Kidney (tissue), 14 donors: Measurements from ENCODE around the gene ACOT9. TPM values are rescaled to one million over a fixed set of nuclear protein-coding genes. Genes with fewer than 3 reads are reported as not detected.

Source experiments
- DNase-seq, 5 donors: peaks; one replicate each; pipeline ENCODE4 v3.0.0-alpha.2; 2013 to 2020
- FAIRE-seq: peaks from 2 replicates; lab custom pipeline; 2012; peaks lifted over from hg19 to GRCh38; lab: Jason Lieb, UNC
- H3K27ac ChIP-seq, 2 donors: one replicate each; pipeline ENCODE4 v1.7.0; 2013; ENCODE audit warnings: low read depth in 2 of 2, low read length in 2 of 2, inconsistent platforms in 1 of 2
- H3K27me3 ChIP-seq: one replicate; pipeline ENCODE4 v1.7.1; 2013; ENCODE audit warnings: low read length, inconsistent platforms; ENCODE audit not compliant: control insufficient read depth, insufficient read depth
- H3K36me3 ChIP-seq, 3 donors: one replicate each; pipeline versions ENCODE4 v1.7.0 to v1.7.1; 2013; ENCODE audit warnings: low read length in 3 of 3, control low read depth in 1 of 3, inconsistent platforms in 1 of 3; ENCODE audit not compliant: insufficient read depth in 3 of 3, control insufficient read depth in 2 of 3
- H3K4me1 ChIP-seq, 3 donors: one replicate each; pipeline versions ENCODE4 v1.7.0 to v1.7.1; 2013; ENCODE audit warnings: low read length in 3 of 3, inconsistent platforms in 1 of 3, low read depth in 1 of 3; ENCODE audit not compliant: control insufficient read depth in 2 of 3, insufficient read depth in 2 of 3
- H3K4me3 ChIP-seq, 3 donors: one replicate each; pipeline versions ENCODE4 v1.7.0 to v1.8.1; 2013; ENCODE audit warnings: low read length in 3 of 3, control low read depth in 1 of 3, inconsistent platforms in 1 of 3
- H3K9ac ChIP-seq, 3 donors: one replicate each; pipeline versions ENCODE4 v1.7.0 to v1.7.1; 2013; ENCODE audit warnings: low read length in 3 of 3, control low read depth in 1 of 3, inconsistent platforms in 1 of 3
- H3K9me3 ChIP-seq, 3 donors: one replicate each; pipeline versions ENCODE4 v1.7.0 to v1.7.1; 2013; ENCODE audit warnings: low read length in 3 of 3, control low read depth in 1 of 3, inconsistent platforms in 1 of 3; ENCODE audit not compliant: control insufficient read depth in 2 of 3, insufficient read depth in 1 of 3
- intact Hi-C: fragments of 100-400 bp; cut with DNase I; formaldehyde crosslinking; loops from one replicate; pipeline ENCODE4 v1.11.1; 2022
- polyA plus RNA-seq: library from polyadenylated mRNA; stranded (reverse); fragments of 350-450 nt; fragmentation: Illumina TruSeq; extraction: RNeasy Lipid Tissue Mini Kit (QIAGEN cat#74804); gene quantifications from one replicate; pipeline ENCODE4 v1.2.3, GENCODE V29; 2014; ENCODE audit warnings: low read depth, low replicate concordance; ENCODE audit not compliant: insufficient read depth
- total RNA-seq: library from RNA; stranded (reverse); fragmentation: NEBNext Ultra II Directional; extraction: Animal tissue kit (Norgen Biotek cat#: 25700); gene quantifications from one replicate; pipeline ENCODE4 v1.2.1, GENCODE V29; 2021
- TF ChIP-seq, protein P1 (sequence below): IDR thresholded peaks from 3 replicates; pipeline ENCODE4 v1.5.1; 2012; ENCODE audit warnings: mild to moderate bottlenecking, moderate library complexity, borderline replicate concordance; ENCODE audit not compliant: insufficient read depth; ENCODE audit errors: extremely low read depth
- donor health status: control.
- donor health status: control.
- donor health status: control.
- donor health status: control.
- donor health status: control.
- donor health status: DM: yes; HTN: yes; CAD: no.
- donor health status: Normal renal cell carcinoma (clear cell type).

Gene ACOT9
- total and polyA plus RNA-seq, 2 donors from 2014 or later = 24.9 to 42.7 TPM

DNA sequence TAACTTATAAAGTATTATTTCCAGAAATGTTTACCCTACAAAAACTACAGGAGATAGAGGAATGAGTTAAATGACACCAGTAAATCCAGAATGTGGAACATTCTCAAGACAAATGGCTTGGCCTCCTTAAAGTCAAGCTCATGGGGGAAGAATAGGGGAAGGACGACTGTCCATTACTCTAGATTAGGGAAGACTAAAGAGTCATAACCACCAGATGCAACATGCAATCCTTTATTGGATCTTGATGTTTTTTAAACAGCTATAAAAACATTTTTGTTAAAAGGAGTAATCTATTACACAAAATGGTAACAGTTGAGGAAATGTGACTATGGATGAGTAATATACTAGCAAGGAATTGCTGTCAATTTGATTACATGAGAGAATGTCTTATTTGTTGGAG lies 11.1 kb downstream of the ACOT9 start:
- Histone ChIP-seq H3K4me1 (no peaks in the 10 kb centered on the region), H3K9ac (no peak overlapping the region), H3K27ac (no peak overlapping the region), H3K4me3 (no peak overlapping the region), H3K27me3 (no peaks in the 10 kb centered on the region), H3K9me3 (no peaks in the 10 kb centered on the region), H3K36me3 (peaks cover 0 to 13% (median 8%) of the 10 kb centered on the region in 3 donors)
- FAIRE-seq = no peak
- intact Hi-C loops = no loop called here
- TF ChIP-seq, protein P1, sequence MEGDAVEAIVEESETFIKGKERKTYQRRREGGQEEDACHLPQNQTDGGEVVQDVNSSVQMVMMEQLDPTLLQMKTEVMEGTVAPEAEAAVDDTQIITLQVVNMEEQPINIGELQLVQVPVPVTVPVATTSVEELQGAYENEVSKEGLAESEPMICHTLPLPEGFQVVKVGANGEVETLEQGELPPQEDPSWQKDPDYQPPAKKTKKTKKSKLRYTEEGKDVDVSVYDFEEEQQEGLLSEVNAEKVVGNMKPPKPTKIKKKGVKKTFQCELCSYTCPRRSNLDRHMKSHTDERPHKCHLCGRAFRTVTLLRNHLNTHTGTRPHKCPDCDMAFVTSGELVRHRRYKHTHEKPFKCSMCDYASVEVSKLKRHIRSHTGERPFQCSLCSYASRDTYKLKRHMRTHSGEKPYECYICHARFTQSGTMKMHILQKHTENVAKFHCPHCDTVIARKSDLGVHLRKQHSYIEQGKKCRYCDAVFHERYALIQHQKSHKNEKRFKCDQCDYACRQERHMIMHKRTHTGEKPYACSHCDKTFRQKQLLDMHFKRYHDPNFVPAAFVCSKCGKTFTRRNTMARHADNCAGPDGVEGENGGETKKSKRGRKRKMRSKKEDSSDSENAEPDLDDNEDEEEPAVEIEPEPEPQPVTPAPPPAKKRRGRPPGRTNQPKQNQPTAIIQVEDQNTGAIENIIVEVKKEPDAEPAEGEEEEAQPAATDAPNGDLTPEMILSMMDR = no peak
- no peak for DNase-seq

DNA sequence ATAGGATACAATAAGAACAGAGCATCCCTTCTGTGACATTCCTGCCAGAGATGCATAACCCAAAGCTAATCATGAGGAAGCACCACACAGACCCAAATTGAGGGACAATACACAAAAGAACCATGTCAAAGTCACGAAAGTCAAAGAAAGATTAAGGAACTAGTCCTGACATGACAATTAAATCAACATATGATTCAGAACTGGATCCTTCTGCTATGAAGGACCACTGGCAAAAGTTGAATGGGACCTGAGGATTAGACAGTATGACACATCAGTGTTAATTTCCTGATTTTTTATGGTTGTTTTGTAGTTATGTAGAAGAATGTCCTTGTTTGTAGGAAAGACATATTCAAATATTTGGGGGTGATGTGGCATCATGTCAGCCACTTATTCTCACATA lies 13.9 kb downstream of the ACOT9 start:
- Histone ChIP-seq H3K27me3 (no peaks in the 10 kb centered on the region), H3K4me3 (no peak overlapping the region), H3K9ac (no peak overlapping the region), H3K36me3 (peaks cover 0 to 13% (median 8%) of the 10 kb centered on the region in 3 donors), H3K27ac (no peak overlapping the region), H3K9me3 (no peaks in the 10 kb centered on the region), H3K4me1 (no peaks in the 10 kb centered on the region)
- FAIRE-seq (no peak), DNase-seq (no peak)
- TF ChIP-seq, protein P1 = no peak
- intact Hi-C loops = no loop called here

DNA sequence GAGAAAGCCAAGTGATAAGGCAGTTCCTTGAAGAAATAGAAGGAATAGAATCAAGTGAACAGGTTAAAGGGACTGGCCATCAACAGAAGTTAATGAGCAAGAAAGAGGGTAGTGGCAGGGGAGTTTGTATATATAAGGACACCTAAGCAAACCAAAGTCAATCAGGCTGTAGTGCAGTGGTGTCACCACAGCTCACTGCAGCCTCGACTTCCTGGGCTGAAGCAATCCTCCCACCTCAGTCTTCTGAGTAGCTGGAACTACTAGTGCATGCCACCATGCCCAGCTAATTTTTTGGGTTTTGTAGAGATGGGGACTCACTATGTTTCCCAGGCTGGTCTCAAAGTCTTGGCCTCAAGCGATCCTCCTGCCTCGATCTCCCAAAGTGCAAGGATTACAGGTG lies 15.9 kb downstream of the ACOT9 start:
- no peak overlapping the region for H3K9ac ChIP-seq
- H3K27me3 ChIP-seq = no peaks in the 10 kb centered on the region
- H3K27ac ChIP-seq = no peak overlapping the region
- no peak overlapping the region for H3K4me3 ChIP-seq
- peaks cover 0 to 13% (median 2%) of the 10 kb centered on the region in 3 donors for H3K36me3 ChIP-seq
- DNase-seq = no peak
- H3K9me3 ChIP-seq = no peaks in the 10 kb centered on the region
- no peaks in the 10 kb centered on the region for H3K4me1 ChIP-seq
- intact Hi-C loops = no loop called here
- FAIRE-seq = no peak
- TF ChIP-seq, protein P1 = no peak

DNA sequence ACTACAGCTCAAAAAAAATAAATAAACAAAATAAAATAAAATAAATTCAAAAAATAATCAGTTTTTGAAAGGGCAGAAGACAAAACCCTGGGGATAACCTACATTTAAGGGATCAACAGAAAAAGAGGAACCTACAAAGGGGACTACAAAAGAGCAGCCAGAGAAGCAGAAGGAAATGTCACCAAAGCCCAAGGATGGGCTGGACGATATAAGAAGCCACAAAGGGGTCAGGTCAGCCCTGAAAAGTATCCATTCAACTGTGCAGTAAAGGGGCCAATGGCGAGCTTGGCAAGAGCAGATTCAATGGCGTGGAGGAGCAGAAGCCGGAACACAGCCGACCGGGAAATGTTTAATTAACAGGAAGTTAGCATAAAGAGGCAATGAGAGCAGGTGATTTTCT lies 16.9 kb downstream of the ACOT9 start:
- no peaks in the 10 kb centered on the region for H3K27me3 ChIP-seq
- H3K4me1 ChIP-seq = no peaks in the 10 kb centered on the region
- TF ChIP-seq, protein P1 = no peak
- DNase-seq (no peak), FAIRE-seq (no peak)
- H3K27ac ChIP-seq = no peak overlapping the region
- H3K4me3 ChIP-seq = no peak overlapping the region
- intact Hi-C loops = no loop called here
- no peak overlapping the region for H3K9ac ChIP-seq
- H3K9me3 ChIP-seq = no peaks in the 10 kb centered on the region
- H3K36me3 ChIP-seq = peaks cover 0 to 16% (median 5%) of the 10 kb centered on the region in 3 donors
